Islet precursor cell (in vitro differentiated cells): ENCODE measurements around the gene CIB1.
"Not testable (repeated sequence)": the region's sequence is repeated elsewhere in the genome, so short reads cannot be mapped to it uniquely, and the experiment has no call there.

Experiments
- DNase-seq: peaks from one replicate; pipeline ENCODE4 v3.0.0-alpha.2; 2018

Gene CIB1

GRCh38 chr15:90191344-90191687 is 42.4 kb downstream of the CIB1 start:
- DNase-seq = no peak

GRCh38 chr15:90190606-90191343 is 43.0 kb downstream of the CIB1 start:
- DNase-seq = no peak

- DNase-seq = no peak
Observed at GRCh38 chr15:90189781-90190467, 43.8 kb downstream of the CIB1 start.

GRCh38 chr15:90188914-90189748 is 44.6 kb downstream of the CIB1 start:
- no peak for DNase-seq

- DNase-seq = not testable (repeated sequence)
Observed at GRCh38 chr15:90188065-90188464, 45.7 kb downstream of the CIB1 start.

GRCh38 chr15:90187257-90187868 is 46.4 kb downstream of the CIB1 start:
- no peak for DNase-seq

- peak; percentile 79 for DNase-seq
Observed at GRCh38 chr15:90184786-90185704, 48.7 kb downstream of the CIB1 start.

- peak; percentile 71 for DNase-seq
Observed at GRCh38 chr15:90184119-90184785, 49.5 kb downstream of the CIB1 start.

- DNase-seq = no peak
Observed at GRCh38 chr15:90181776-90182175, 52.0 kb downstream of the CIB1 start.
